Measurements from ENCODE around the gene SLC35D2.

Gene SLC35D2

GRCh38 chr9:96423985-96424336, 40.5 kb upstream of the SLC35D2 start:
- no peak for TF ChIP-seq TAF1 (IDR thresholded peaks at IDR 0.05; ENCODE audit: borderline replicate concordance, insufficient read depth, low read length)

- no peak for TF ChIP-seq POLR2AphosphoS5 (IDR thresholded peaks at IDR 0.05; ENCODE audit: low read depth, low read length)
- TF ChIP-seq SIN3A (IDR thresholded peaks at IDR 0.05; ENCODE audit: borderline replicate concordance, insufficient read depth, low read length) = no peak
- no peak for TF ChIP-seq FOXP2 (optimal IDR thresholded peaks at IDR 0.05; ENCODE audit: borderline replicate concordance, extremely low read depth, extremely low read length, insufficient read depth)
- TF ChIP-seq TAF1 (IDR thresholded peaks at IDR 0.05; ENCODE audit: borderline replicate concordance, insufficient read depth, low read length) = no peak
- TF ChIP-seq REST (IDR thresholded peaks at IDR 0.05; ENCODE audit: insufficient read depth in 1 of 2, low read depth in 2 of 2, low read length in 2 of 2) = no peak
Measured at GRCh38 chr9:96423322-96423984, 39.9 kb upstream of the SLC35D2 start.

- TF ChIP-seq SIN3A (IDR thresholded peaks at IDR 0.05; ENCODE audit: borderline replicate concordance, insufficient read depth, low read length) (peak; percentile 24; the same call in 1 of the 2 replicates), POLR2AphosphoS5 (IDR thresholded peaks at IDR 0.05; ENCODE audit: low read depth, low read length) (no peak)
Measured at GRCh38 chr9:96420468-96421219, 37.1 kb upstream of the SLC35D2 start.

GRCh38 chr9:96419691-96419969, 36.1 kb upstream of the SLC35D2 start:
- TF ChIP-seq SIN3A (IDR thresholded peaks at IDR 0.05; ENCODE audit: borderline replicate concordance, insufficient read depth, low read length) (no peak), POLR2AphosphoS5 (IDR thresholded peaks at IDR 0.05; ENCODE audit: low read depth, low read length) (no peak), TAF1 (IDR thresholded peaks at IDR 0.05; ENCODE audit: borderline replicate concordance, insufficient read depth, low read length) (no peak), FOXP2 (optimal IDR thresholded peaks at IDR 0.05; ENCODE audit: borderline replicate concordance, extremely low read depth, extremely low read length, insufficient read depth) (no peak), REST (IDR thresholded peaks at IDR 0.05; ENCODE audit: insufficient read depth in 1 of 2, low read depth in 2 of 2, low read length in 2 of 2) (no peak)

GRCh38 chr9:96418920-96419690, 35.6 kb upstream of the SLC35D2 start:
- TF ChIP-seq REST (IDR thresholded peaks at IDR 0.05; ENCODE audit: insufficient read depth in 1 of 2, low read depth in 2 of 2, low read length in 2 of 2) (0 out of 4 replicates have a peak, but pooled peaks of 1 of the 2 experiments have one; percentile 9), POLR2AphosphoS5 (IDR thresholded peaks at IDR 0.05; ENCODE audit: low read depth, low read length) (no peak), SIN3A (IDR thresholded peaks at IDR 0.05; ENCODE audit: borderline replicate concordance, insufficient read depth, low read length) (peak; percentile 43; the same call in 1 of the 2 replicates), FOXP2 (optimal IDR thresholded peaks at IDR 0.05; ENCODE audit: borderline replicate concordance, extremely low read depth, extremely low read length, insufficient read depth) (peak; percentile 36)

Measured in PFSK-1 (cell line).